Activated CD8-positive, alpha-beta memory T cell treated with anti-CD3 and anti-CD28 coated beads for 24 hours (primary cell): ENCODE data around the gene AUTS2.
"Not testable (repeated sequence)": the region's sequence is repeated elsewhere in the genome, so short reads cannot be mapped to it uniquely, and the experiment has no call there.

Experiments
- DNase-seq: peaks from one replicate; pipeline ENCODE4 v3.0.0-alpha.2; 2020

AUTS2 gene

GRCh38 chr7:70632400-70632799, 1034.1 kb downstream of the AUTS2 start:
- DNase-seq: no peak

- no peak for DNase-seq
Observed at GRCh38 chr7:70634071-70634470, 1035.8 kb downstream of the AUTS2 start.

- no peak for DNase-seq
Observed at GRCh38 chr7:70634610-70635068, 1036.4 kb downstream of the AUTS2 start.

GRCh38 chr7:70635633-70636032, 1037.4 kb downstream of the AUTS2 start:
- no peak for DNase-seq

- no peak for DNase-seq
Observed at GRCh38 chr7:70636169-70636568, 1037.9 kb downstream of the AUTS2 start.

DNA sequence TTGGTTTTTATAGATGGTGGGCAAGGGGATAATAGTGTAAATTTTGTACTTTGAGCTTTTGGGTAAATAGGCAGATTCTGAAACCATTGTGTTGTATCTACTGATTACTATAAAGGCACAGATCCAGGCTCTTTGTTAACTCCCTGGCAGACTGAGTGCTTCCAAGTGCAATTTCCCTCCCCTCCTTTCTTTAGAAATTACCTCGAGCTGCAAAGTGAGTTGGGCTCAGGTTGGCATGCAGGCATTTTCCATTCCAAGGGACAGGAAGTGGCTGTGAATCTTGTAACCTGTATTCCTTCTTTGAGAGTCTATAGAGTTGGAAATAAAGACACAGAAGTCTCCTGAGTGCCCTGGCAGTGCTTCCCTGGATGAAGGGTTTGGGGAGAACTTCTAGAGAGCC, 1039.5 kb downstream of the AUTS2 start:
- no peak for DNase-seq

DNA sequence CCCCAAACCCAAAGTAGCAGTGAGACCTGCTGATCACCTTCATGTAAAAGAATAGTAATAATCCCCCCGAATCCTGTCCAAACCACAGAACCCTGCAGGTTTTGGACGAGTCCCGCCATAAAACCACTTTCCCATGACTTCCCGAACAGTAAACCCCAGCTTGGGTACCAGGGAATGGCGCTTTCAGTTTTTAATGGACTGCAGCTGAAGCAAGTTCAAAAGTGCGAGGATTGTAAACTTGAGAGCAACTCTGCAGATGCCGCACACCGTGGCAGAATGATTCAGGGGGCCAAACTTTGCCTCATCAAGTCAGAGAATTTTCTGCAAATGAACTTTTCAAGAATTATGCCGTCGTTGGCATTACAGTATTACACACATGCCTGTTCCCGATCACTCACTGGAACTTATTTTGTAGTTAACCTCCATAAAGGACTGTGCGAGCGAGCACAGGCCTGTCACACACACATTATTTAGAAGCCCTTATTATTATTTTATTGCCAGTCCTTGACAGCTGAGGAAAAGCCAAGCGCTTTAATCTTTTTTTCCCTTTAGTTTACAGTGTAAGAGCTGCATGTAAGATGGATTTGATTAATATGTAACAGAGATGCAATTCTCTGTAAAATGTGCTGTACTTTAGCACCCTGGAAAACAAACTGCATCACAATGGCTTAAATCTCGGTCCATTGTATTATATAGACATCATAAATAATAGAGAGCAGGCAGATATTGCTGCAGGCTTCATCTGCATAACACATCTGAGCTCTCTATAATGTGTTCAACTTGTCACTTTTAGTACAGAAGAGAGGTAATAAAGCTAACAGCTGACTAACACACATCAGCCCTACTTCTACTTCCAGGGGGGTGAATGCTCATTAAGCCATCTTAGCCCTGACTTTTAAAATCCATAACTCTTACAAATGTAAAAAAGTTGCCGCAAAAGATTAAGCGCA, 1040.2 kb downstream of the AUTS2 start:
- DNase-seq: no peak

- DNase-seq: no peak
Observed at GRCh38 chr7:70640266-70640833, 1042.1 kb downstream of the AUTS2 start.

GRCh38 chr7:70641882-70642281, 1043.6 kb downstream of the AUTS2 start:
- DNase-seq: no peak

- no peak for DNase-seq
Observed at GRCh38 chr7:70645279-70645678, 1047.0 kb downstream of the AUTS2 start.

DNA sequence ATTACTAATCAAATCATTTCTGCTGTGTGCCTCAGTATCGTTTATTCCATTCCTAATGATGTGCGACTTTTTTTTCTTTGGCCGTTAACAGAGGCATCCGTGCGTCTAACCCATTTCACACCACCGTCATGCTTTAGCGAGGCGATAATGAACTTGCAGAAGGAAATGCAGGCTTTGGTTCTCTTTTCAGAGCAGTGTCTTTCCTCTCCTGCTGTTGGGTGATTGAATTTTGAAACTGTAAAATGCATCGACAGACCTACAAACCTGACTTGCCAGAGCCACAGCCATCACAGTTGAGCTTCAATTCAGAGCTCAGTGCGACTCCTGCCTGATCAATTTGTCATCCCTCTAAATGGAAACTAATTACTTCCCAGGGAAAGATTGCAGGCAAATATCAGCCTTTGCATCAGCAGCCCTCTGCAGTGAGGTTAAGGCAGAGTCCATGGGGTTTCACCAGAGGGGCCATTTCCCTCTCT, 1047.6 kb downstream of the AUTS2 start:
- DNase-seq: no peak

GRCh38 chr7:70646536-70647248, 1048.4 kb downstream of the AUTS2 start:
- no peak for DNase-seq

DNA sequence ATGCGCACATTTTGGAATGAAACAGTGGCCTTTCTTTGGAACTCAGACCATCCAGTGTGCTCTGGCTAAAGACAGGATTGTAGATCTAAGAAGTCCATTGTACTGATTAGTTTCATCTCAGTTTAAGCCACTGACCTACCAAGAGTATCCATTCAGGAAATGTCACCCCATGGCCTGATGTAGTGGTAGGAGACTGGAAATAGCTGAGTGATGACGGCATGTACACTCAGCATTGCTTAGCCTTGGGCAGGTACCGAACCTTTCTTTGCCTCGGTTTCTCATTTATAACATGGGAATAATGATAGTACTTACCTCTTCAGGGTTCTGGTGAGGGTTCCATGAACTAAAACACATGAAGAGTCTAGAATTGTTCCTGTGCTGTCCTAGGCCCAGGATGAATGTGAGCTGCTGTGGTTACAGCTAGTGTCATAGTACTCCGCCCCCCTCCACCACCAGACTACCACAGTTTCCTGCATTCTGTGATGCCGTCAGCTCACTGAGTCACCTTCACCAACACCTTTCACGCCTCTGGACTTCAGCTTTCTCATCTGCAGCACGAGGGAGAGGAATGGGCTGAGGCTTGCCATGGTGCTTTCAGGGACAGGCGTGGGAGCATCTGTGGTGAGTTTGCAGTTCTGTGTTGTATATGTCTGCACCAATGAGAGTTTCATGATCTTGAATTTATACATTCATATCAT, 1049.7 kb downstream of the AUTS2 start:
- peak; percentile 85 for DNase-seq

DNA sequence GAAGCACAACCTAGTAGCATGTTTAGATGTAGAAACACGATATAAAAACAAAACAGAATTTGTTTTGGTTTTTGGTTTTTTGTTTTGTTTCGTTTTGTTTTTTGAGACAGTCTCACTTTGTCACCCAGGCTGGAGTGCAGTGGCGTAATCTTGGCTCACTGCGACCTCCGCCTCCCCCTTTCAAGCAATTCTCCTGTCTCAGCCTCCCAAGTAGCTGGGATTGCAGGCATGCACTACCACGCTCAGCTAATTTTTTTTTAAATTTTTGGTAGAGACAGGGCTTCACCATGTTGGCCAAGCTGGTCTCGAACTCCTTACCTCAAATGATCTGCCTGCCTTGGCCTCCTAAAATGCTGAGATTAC, 1050.2 kb downstream of the AUTS2 start:
- DNase-seq: not testable (repeated sequence)

DNA sequence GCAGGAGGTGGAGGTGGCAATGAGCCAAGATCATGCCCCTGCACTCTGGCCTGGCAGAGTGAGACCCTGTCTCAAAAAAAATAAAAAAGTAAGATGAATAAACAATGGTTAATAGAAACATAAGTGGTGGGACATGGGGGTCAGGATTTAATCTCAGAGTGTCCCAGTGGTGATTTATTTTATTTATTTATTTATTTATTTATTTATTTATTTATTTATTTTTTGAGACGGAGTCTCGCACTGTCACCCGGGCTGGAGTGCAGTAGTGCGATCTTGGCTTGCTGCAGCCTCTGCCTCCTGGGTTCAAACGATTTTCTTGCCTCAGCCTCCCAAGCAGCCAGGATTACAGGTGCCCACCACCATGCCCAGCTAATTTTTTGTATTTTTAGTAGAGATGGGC, 1051.0 kb downstream of the AUTS2 start:
- DNase-seq: no peak

DNA sequence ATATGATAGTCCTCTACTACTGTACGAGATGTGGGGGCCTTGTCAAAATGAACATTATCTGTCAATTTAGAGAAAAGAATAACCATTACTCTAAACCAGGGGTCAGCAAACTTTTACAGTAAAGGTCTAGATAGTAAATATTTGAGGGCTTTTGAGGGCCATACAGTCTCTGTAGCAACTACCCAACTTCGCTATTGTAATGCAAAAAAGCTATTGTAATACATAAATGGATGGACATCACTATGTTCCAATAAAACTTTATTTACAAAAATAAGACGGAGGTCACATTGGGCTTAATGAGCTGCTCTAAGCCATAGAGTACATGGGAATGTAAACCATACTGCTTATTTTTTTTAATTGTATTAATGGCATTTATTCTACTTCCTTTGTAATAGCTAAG, 1055.9 kb downstream of the AUTS2 start:
- no peak for DNase-seq

DNA sequence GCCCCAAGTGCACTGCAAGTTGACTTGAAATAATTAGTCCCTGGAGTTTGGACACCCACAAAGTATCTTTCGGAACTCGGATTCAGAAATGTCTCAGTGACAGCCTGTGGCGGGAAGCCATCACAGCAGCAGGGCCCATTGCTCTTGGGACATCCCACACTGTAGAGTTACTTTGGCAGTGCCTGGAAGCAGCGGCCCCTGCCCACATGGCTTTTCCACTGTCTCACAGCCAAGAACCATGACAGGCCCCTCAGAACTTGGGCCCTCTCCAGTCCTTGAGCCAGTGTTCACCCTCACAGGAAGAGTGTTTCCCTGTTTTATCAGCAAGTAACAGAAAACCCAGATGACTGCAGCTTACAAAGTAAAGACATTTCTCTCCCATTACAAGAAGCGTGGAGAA, 1056.7 kb downstream of the AUTS2 start:
- no peak for DNase-seq

GRCh38 chr7:70655694-70656093, 1057.4 kb downstream of the AUTS2 start:
- DNase-seq: no peak

- no peak for DNase-seq
Observed at GRCh38 chr7:70657571-70657970, 1059.3 kb downstream of the AUTS2 start.

- no peak for DNase-seq
Observed at GRCh38 chr7:70657989-70658632, 1059.8 kb downstream of the AUTS2 start.

GRCh38 chr7:70659263-70659662, 1061.0 kb downstream of the AUTS2 start:
- no peak for DNase-seq

DNA sequence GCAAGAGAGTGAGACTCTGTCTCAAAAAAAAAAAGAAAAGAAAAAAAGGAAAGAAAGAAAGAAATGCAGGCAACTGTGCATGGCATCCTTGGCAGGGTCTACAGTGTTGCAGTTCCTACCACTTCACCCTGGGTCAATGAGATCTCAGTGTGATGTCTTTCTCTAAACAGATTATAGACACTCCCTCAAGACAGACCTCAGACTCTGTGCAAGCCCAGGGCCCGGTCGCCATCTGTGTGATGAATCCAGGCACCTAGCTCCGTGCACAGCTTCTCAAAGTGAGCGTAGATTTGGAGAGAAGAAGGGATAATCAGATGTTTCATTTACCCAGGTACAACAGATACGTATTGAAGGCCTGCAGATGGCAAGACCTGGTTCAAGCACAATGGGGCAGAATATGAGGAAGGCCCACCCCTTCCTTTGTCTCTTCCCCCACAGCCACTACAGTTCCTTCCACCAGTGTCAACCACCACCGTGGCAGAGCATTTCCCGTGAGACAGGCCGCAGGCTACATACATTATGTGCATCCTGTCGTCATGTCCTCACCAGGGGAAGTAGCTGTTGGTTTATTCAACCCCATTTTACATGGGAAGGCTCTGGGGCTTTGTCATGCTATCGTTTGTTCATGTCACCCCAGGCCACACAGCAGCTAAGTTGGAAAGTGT, 1062.0 kb downstream of the AUTS2 start:
- peak; percentile 65 for DNase-seq
